Peyer's patch (tissue), 4 donors: ENCODE measurements around the gene DARS1. TPM values are rescaled to one million over a fixed set of nuclear protein-coding genes. Genes with fewer than 3 reads are reported as not detected.

Experiments
- DNase-seq, 3 donors: peaks; one replicate each; pipeline ENCODE4 v3.0.0-alpha.2; 2017 to 2019
- H3K27ac ChIP-seq, 4 donors: fragments of 200-600 bp; sonication (generic); one replicate each; pipeline ENCODE4 v1.5.1; 2016 to 2019
- H3K27me3 ChIP-seq, 2 donors: fragments of 200-600 bp; sonication (generic); one replicate each; pipeline ENCODE4 v1.5.1; 2019
- H3K36me3 ChIP-seq, 3 donors: fragments of 200-600 bp; sonication (generic); one replicate each; pipeline ENCODE4 v1.5.1; 2016 to 2019
- H3K4me1 ChIP-seq, 4 donors: fragments of 200-600 bp; sonication (generic); one replicate each; pipeline ENCODE4 v1.5.1; 2016 to 2019
- H3K4me3 ChIP-seq, 4 donors: fragments of 200-600 bp; sonication (generic); 1 replicate in 3 of 4; 2 replicates in 1 of 4; pipeline ENCODE4 v1.5.1; 2016 to 2019; ENCODE audit warnings: mild to moderate bottlenecking in 1 of 4
- H3K9me3 ChIP-seq, 4 donors: fragments of 200-600 bp; sonication (generic); one replicate each; pipeline ENCODE4 v1.5.1; 2016 to 2019; ENCODE audit warnings: mild to moderate bottlenecking in 1 of 4
- POLR2A ChIP-seq, 2 donors: fragments of 450-650 bp; IDR thresholded peaks; one replicate each; pipeline ENCODE4 v1.5.1; 2017; ENCODE audit warnings: antibody characterized with exemption in 2 of 2, mild to moderate bottlenecking in 2 of 2, moderate library complexity in 2 of 2
- total RNA-seq, 4 donors: library from RNA; depleted of rRNA; stranded (reverse); fragments of >200 nt; gene quantifications; one replicate each; pipeline ENCODE4 v1.1.0, GENCODE V29; 2016
- TF ChIP-seq, protein P1 (sequence below), 6 experiments: fragments of 450-650 bp in 4 of 6; fragments of 200-600 bp in 2 of 6; sonication (generic) in 1 of 6; IDR thresholded peaks; one replicate each; pipeline ENCODE4 v1.5.1; 2017 to 2019; ENCODE audit warnings: antibody characterized with exemption in 6 of 6, mild to moderate bottlenecking in 3 of 6, moderate library complexity in 1 of 6

DARS1 gene
- total RNA-seq, 4 donors from 2014 or later, result 27.5 to 75.9 (median 30.6) TPM

DNA sequence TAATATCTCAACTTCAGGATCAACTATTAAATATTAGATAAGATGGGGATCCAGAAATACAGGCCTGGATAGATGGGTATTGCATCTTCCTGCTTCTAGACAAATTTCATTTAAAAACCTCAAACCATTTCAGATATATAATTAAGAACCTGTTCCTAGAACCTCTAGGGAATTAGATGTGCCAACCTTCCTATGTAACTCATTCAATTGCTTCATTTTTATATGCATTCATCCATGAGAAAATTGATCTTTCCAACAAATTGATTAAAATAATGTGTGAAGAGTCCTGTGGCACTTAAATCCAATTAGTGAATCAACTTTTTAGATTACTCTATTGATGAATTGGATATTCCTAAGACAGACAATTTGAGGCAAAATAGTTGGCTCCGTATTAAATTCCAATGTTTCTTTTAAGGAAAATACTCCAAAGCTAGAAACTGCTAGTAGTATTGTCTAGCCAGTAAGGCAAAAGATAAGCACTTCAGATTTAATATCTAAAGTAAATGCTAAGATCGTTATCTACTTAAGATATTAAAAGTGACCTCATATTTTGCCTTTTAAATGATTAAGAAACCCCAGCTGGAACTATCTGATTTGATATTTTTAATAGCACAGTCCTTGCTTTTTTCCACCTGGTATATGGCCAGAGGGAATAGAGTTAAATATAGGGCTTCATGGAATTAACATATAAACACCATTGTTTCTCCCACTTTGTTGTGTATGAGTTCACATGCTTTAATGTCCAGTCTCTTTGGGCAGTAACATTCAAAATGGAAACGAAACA is 35.8 kb downstream of the DARS1 start:
- H3K4me3 ChIP-seq, result no peak overlapping the region
- no peaks in the 10 kb centered on the region for H3K9me3 ChIP-seq
- no peaks in the 10 kb centered on the region for H3K36me3 ChIP-seq
- H3K27me3 ChIP-seq, result no peaks in the 10 kb centered on the region
- no peak for TF ChIP-seq POLR2A (IDR thresholded peaks at IDR 0.05)
- TF ChIP-seq, protein P1, sequence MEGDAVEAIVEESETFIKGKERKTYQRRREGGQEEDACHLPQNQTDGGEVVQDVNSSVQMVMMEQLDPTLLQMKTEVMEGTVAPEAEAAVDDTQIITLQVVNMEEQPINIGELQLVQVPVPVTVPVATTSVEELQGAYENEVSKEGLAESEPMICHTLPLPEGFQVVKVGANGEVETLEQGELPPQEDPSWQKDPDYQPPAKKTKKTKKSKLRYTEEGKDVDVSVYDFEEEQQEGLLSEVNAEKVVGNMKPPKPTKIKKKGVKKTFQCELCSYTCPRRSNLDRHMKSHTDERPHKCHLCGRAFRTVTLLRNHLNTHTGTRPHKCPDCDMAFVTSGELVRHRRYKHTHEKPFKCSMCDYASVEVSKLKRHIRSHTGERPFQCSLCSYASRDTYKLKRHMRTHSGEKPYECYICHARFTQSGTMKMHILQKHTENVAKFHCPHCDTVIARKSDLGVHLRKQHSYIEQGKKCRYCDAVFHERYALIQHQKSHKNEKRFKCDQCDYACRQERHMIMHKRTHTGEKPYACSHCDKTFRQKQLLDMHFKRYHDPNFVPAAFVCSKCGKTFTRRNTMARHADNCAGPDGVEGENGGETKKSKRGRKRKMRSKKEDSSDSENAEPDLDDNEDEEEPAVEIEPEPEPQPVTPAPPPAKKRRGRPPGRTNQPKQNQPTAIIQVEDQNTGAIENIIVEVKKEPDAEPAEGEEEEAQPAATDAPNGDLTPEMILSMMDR (IDR thresholded peaks at IDR 0.05), result no peak
- H3K4me1 ChIP-seq, result peaks cover 0 to 13% (median 0%) of the 10 kb centered on the region in 4 donors
- no peak for DNase-seq
- H3K27ac ChIP-seq, result no peak overlapping the region

DNA sequence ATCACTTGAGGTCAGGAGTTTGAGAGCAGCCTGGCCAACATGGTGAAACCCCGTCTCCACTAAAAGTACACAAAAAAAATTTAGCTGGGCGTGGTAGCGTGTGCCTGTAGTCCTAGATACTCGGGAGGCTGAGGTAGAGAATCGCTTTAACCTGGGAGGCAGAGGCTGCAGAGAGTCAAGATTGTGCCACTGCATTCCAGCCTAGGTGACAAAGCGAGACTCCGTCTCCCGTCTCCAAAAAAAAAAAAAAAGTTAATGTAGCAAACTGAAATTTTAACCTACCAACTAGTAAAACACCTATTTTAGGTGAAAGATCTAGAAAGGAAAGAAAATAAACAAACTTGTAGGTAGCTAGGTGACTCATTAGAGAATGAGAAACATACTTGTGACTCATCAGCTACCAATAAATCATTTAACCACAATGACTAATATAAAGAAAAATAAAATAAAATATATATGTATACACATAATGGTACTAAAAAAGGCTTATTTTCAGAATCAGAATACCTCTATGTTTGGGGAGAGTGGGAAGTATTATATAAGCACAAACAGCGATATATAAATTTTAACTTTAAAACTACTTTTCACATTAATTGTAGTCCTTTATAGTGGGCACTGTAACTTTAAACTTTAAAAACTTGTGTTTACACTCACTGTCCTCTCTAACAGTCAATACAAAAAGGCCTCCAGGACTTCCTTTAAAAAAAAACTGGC is 36.6 kb downstream of the DARS1 start:
- no peak overlapping the region for H3K27ac ChIP-seq
- no peak for DNase-seq

DNA sequence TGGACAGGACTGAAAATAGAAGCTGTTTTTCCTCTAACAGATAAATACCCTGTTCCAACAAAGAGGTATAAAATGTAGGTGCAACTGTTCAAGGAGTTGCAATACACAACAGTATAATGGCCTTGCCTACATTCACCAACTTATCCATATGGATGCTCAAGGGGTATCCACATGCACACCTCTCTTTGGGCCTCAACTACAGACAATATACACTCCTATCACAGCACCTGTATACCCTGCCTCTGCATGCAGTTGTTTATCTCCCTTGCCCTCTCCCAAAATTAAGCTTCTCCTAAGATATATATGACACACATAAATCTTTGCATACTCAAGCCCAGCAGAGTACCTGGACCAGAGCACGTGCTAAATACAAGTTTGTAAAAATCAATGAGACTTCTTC is 37.3 kb downstream of the DARS1 start:
- no peak for DNase-seq
- Histone ChIP-seq H3K27ac (no peak overlapping the region), H3K36me3 (peaks cover 0 to 3% (median 0%) of the 10 kb centered on the region in 3 donors), H3K4me1 (peaks cover 0 to 13% (median 0%) of the 10 kb centered on the region in 4 donors), H3K4me3 (no peak overlapping the region), H3K27me3 (no peaks in the 10 kb centered on the region), H3K9me3 (no peaks in the 10 kb centered on the region)
- TF ChIP-seq, protein P1 (IDR thresholded peaks at IDR 0.05), result no peak
- TF ChIP-seq POLR2A (IDR thresholded peaks at IDR 0.05), result no peak

More for the DNA sequence above, 36.6 kb downstream of the DARS1 start:
- Histone ChIP-seq H3K36me3 (no peaks in the 10 kb centered on the region), H3K4me1 (peaks cover 0 to 13% (median 0%) of the 10 kb centered on the region in 4 donors), H3K27me3 (no peaks in the 10 kb centered on the region), H3K4me3 (no peak overlapping the region), H3K9me3 (no peaks in the 10 kb centered on the region)
- TF ChIP-seq, protein P1 (IDR thresholded peaks at IDR 0.05), result no peak
- TF ChIP-seq POLR2A (IDR thresholded peaks at IDR 0.05), result no peak

DNA sequence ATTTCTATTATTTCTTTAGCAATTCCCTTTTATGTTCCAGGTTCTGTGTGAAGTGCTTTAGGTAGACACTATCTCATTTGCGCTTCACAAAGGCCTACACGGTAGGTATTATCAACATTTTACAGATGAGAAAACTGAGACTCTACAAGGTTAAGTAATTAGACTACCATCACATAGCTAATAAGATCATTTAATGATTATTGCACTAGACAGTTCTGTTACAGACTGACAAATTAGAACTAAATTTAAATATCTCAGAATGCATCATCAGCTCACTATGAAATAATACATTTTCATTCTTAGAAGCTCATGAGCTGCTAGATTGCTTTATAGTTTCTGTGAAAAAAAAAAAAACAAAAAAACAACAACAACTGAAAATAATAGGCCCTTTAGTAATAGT is 37.9 kb downstream of the DARS1 start:
- H3K27ac ChIP-seq, result no peak overlapping the region
- H3K27me3 ChIP-seq, result no peaks in the 10 kb centered on the region
- no peaks in the 10 kb centered on the region for H3K9me3 ChIP-seq
- peaks cover 0 to 9% (median 0%) of the 10 kb centered on the region in 3 donors for H3K36me3 ChIP-seq
- H3K4me3 ChIP-seq, result no peak overlapping the region
- TF ChIP-seq POLR2A (IDR thresholded peaks at IDR 0.05), result no peak
- TF ChIP-seq, protein P1 (IDR thresholded peaks at IDR 0.05), result no peak
- no peak for DNase-seq
- H3K4me1 ChIP-seq, result peaks cover 0 to 13% (median 0%) of the 10 kb centered on the region in 4 donors

DNA sequence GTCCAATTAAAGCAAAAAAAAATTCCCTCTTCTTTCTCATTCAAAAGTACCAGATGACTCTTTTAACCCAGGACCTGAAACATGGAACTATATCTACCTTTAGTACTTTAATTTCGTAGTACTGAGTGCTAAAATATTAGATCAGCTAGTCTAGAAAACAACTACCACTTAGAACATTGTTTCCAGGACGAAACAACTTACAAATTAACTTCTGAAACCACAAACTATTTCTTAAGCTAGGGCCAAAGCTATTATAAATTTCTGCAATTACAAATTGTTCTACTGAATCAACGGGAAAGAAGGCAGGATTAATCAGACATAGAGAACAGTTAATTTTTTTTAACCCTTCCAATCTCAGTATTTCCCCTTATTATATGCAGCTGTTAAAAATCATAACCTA is 39.9 kb downstream of the DARS1 start:
- Histone ChIP-seq H3K4me3 (no peak overlapping the region), H3K4me1 (peaks cover 0 to 13% (median 0%) of the 10 kb centered on the region in 4 donors), H3K27ac (no peak overlapping the region), H3K9me3 (no peaks in the 10 kb centered on the region), H3K36me3 (peaks cover 0 to 14% (median 0%) of the 10 kb centered on the region in 3 donors), H3K27me3 (no peaks in the 10 kb centered on the region)
- TF ChIP-seq, protein P1 (IDR thresholded peaks at IDR 0.05), result no peak
- TF ChIP-seq POLR2A (IDR thresholded peaks at IDR 0.05), result no peak
- no peak for DNase-seq
